DOHH2 (cell line): ENCODE measurements around the gene SEPTIN2.

Source experiments
- EZH2phosphoT487 ChIP-seq: fragments of 200-600 bp; sonication (generic); IDR thresholded peaks from 2 replicates; pipeline ENCODE4 v1.6.1; 2017; ENCODE audit warnings: borderline replicate concordance, mild to moderate bottlenecking, antibody characterized with exemption, low read length, moderate library complexity, mixed read lengths
- TF ChIP-seq, protein P1 (sequence below): fragments of 200-600 bp; sonication (generic); IDR thresholded peaks from one replicate; pipeline ENCODE4 v1.5.1; 2014; ENCODE audit warnings: antibody characterized with exemption, mild to moderate bottlenecking, low read depth, low read length; ENCODE audit not compliant: poor library complexity, severe bottlenecking

DNA sequence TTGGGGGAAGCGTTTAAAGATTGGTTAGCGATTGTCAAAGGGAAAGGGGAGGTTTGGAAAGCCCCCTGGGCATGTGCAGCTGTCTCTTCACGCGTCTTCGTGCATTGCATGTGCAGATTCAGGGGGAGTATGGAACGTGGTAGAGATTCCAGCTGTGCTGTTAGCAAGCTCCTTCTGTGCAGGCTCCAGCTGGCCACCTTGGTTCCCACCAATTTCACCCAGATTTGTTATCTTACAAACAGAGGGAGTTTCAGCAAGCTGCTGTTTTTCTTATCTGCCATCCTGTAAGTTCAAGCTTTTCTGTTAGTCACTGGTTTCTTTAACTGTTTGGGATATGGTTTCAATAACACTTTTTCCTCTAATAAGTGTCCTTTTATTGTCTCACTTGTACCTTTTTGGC lies 70.8 kb downstream of the SEPTIN2 start:
- TF ChIP-seq, protein P1, sequence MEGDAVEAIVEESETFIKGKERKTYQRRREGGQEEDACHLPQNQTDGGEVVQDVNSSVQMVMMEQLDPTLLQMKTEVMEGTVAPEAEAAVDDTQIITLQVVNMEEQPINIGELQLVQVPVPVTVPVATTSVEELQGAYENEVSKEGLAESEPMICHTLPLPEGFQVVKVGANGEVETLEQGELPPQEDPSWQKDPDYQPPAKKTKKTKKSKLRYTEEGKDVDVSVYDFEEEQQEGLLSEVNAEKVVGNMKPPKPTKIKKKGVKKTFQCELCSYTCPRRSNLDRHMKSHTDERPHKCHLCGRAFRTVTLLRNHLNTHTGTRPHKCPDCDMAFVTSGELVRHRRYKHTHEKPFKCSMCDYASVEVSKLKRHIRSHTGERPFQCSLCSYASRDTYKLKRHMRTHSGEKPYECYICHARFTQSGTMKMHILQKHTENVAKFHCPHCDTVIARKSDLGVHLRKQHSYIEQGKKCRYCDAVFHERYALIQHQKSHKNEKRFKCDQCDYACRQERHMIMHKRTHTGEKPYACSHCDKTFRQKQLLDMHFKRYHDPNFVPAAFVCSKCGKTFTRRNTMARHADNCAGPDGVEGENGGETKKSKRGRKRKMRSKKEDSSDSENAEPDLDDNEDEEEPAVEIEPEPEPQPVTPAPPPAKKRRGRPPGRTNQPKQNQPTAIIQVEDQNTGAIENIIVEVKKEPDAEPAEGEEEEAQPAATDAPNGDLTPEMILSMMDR, result no peak
- no peak for TF ChIP-seq EZH2phosphoT487
